MM.1S (cell line): ENCODE measurements around the gene DTL.

ENCODE experiments used
- DNase-seq: peaks from one replicate; pipeline ENCODE4 v3.0.0-alpha.2; 2015
- H2AFZ ChIP-seq: fragments of 300-600 bp; sonication (generic); 2 replicates; pipeline ENCODE4 v1.6.0; 2016; ENCODE audit warnings: antibody characterized with exemption, low read length
- H3F3A ChIP-seq: fragments of 300-600 bp; sonication (generic); 2 replicates; pipeline ENCODE4 v1.6.1; 2016; ENCODE audit warnings: mild to moderate bottlenecking, antibody characterized with exemption, low read length, moderate library complexity, mixed read lengths; ENCODE audit not compliant: insufficient read depth
- H3K27ac ChIP-seq: fragments of 300-600 bp; sonication (generic); 2 replicates; pipeline ENCODE4 v1.5.1; 2016; ENCODE audit warnings: mild to moderate bottlenecking, low read length
- H3K27me3 ChIP-seq: fragments of 300-600 bp; sonication (generic); replicated peaks from 2 replicates; pipeline ENCODE4 v1.6.0; 2016; ENCODE audit warnings: low read length; ENCODE audit not compliant: insufficient read depth
- H3K36me3 ChIP-seq: fragments of 300-600 bp; sonication (generic); replicated peaks from 2 replicates; pipeline ENCODE4 v1.6.1; 2016; ENCODE audit warnings: mild to moderate bottlenecking, low read length, mixed read lengths; ENCODE audit not compliant: insufficient read depth
- H3K4me1 ChIP-seq: fragments of 300-600 bp; sonication (generic); 2 replicates; pipeline ENCODE4 v1.6.1; 2016; ENCODE audit warnings: low read length, mixed read lengths
- H3K4me2 ChIP-seq: fragments of 300-600 bp; sonication (generic); 2 replicates; pipeline ENCODE4 v1.6.0; 2016; ENCODE audit warnings: low read depth, low read length
- H3K4me3 ChIP-seq: fragments of 300-600 bp; sonication (generic); 2 replicates; pipeline ENCODE4 v1.5.1; 2016; ENCODE audit warnings: low read length, mixed read lengths
- H3K79me2 ChIP-seq: fragments of 300-600 bp; sonication (generic); 2 replicates; pipeline ENCODE4 v1.6.1; 2016; ENCODE audit warnings: mixed run types, low read length, mixed read lengths
- H3K9ac ChIP-seq: fragments of 300-600 bp; sonication (generic); 2 replicates; pipeline ENCODE4 v1.6.1; 2016; ENCODE audit warnings: low read length, mixed read lengths
- H3K9me2 ChIP-seq: fragments of 300-600 bp; sonication (generic); replicated peaks from 2 replicates; pipeline ENCODE4 v1.6.1; 2016; ENCODE audit warnings: mild to moderate bottlenecking, low read length, mixed read lengths; ENCODE audit not compliant: insufficient read depth
- H3K9me3 ChIP-seq: fragments of 300-600 bp; sonication (generic); replicated peaks from 2 replicates; pipeline ENCODE4 v1.6.1; 2016; ENCODE audit warnings: mild to moderate bottlenecking, low read length, mixed read lengths; ENCODE audit not compliant: insufficient read depth
- H4K20me1 ChIP-seq: fragments of 300-600 bp; sonication (generic); 2 replicates; pipeline ENCODE4 v1.6.1; 2016; ENCODE audit warnings: mild to moderate bottlenecking, low read length, moderate library complexity, mixed read lengths; ENCODE audit not compliant: insufficient read depth
- EZH2 ChIP-seq: fragments of 300-600 bp; sonication (generic); optimal IDR thresholded peaks from 2 replicates; pipeline ENCODE3; 2017; ENCODE audit warnings: low read depth, mild to moderate bottlenecking, antibody characterized with exemption, low read length, mixed read lengths
- EZH2phosphoT487 ChIP-seq: fragments of 300-600 bp; sonication (generic); IDR thresholded peaks from 2 replicates; pipeline ENCODE4 v1.6.1; 2018; ENCODE audit warnings: antibody characterized with exemption, low read length
- TF ChIP-seq, protein P1 (sequence below): fragments of 300-600 bp; sonication (generic); IDR thresholded peaks from 2 replicates; pipeline ENCODE4 v1.5.1; 2016; ENCODE audit warnings: antibody characterized with exemption, low read length, mixed read lengths

Gene DTL

GRCh38 chr1:212002536-212002935 is 33.0 kb upstream of the DTL start:
- peaks cover 26% of the 10 kb centered on the region; the same call in 1 of the 2 replicates for H3K79me2 ChIP-seq
- no peak overlapping the region for H3K4me2 ChIP-seq
- TF ChIP-seq EZH2phosphoT487 (no peak), EZH2 (no peak)
- TF ChIP-seq, protein P1, sequence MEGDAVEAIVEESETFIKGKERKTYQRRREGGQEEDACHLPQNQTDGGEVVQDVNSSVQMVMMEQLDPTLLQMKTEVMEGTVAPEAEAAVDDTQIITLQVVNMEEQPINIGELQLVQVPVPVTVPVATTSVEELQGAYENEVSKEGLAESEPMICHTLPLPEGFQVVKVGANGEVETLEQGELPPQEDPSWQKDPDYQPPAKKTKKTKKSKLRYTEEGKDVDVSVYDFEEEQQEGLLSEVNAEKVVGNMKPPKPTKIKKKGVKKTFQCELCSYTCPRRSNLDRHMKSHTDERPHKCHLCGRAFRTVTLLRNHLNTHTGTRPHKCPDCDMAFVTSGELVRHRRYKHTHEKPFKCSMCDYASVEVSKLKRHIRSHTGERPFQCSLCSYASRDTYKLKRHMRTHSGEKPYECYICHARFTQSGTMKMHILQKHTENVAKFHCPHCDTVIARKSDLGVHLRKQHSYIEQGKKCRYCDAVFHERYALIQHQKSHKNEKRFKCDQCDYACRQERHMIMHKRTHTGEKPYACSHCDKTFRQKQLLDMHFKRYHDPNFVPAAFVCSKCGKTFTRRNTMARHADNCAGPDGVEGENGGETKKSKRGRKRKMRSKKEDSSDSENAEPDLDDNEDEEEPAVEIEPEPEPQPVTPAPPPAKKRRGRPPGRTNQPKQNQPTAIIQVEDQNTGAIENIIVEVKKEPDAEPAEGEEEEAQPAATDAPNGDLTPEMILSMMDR = no peak
- no peaks in the 10 kb centered on the region for H3K9me3 ChIP-seq
- H4K20me1 ChIP-seq = no peaks in the 10 kb centered on the region; the same call in 1 of the 2 replicates
- H3K4me1 ChIP-seq = no peaks in the 10 kb centered on the region
- H3K27me3 ChIP-seq = no peaks in the 10 kb centered on the region
- no peaks in the 10 kb centered on the region for H3K9me2 ChIP-seq
- H3K36me3 ChIP-seq = peaks cover 4% of the 10 kb centered on the region; the same call in 1 of the 2 replicates
- H3K4me3 ChIP-seq = no peak overlapping the region
- H3F3A ChIP-seq = no peaks in the 10 kb centered on the region
- no peak overlapping the region for H2AFZ ChIP-seq
- H3K9ac ChIP-seq = no peak overlapping the region
- DNase-seq = no peak
- H3K27ac ChIP-seq = no peak overlapping the region

- H3K27me3 ChIP-seq = no peaks in the 10 kb centered on the region
- H3K36me3 ChIP-seq = peaks cover 7% of the 10 kb centered on the region; the same call in 1 of the 2 replicates
- no peak overlapping the region for H3K4me3 ChIP-seq
- peaks cover 18% of the 10 kb centered on the region; the same call in 1 of the 2 replicates for H3K79me2 ChIP-seq
- H3K9me2 ChIP-seq = no peaks in the 10 kb centered on the region
- no peaks in the 10 kb centered on the region for H3K4me1 ChIP-seq
- H3K9ac ChIP-seq = no peak overlapping the region
- no peaks in the 10 kb centered on the region for H3K9me3 ChIP-seq
- DNase-seq = no peak
- no peak overlapping the region for H2AFZ ChIP-seq
- H3F3A ChIP-seq = no peaks in the 10 kb centered on the region
- no peak overlapping the region for H3K27ac ChIP-seq
- H4K20me1 ChIP-seq = no peaks in the 10 kb centered on the region; the same call in 1 of the 2 replicates
- no peak overlapping the region for H3K4me2 ChIP-seq
- TF ChIP-seq, protein P1 = no peak
- TF ChIP-seq EZH2 (no peak), EZH2phosphoT487 (no peak)
These were observed 30.5 kb upstream of the DTL start for GRCh38 chr1:212004895-212005608.

DNA sequence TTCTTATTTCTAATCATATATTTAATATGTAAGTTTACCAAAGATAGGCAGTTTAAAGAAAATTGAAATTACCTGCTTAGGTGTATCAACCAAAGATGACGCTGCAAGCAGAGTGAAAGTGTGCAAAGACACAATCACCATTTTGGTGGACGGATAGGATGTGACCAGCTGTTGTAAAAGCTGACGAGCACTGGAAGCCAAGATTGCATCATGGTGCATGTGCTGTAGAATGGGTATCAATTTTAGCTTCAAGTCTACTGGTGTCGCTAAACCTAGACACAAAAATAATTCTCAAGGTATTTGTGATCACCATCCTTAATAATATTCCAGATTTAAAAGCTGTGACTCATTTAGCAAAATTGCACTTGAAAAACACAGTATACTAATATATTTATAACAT is 28.4 kb upstream of the DTL start:
- no peak overlapping the region for H2AFZ ChIP-seq
- no peak overlapping the region for H3K9ac ChIP-seq
- H3K4me1 ChIP-seq = no peaks in the 10 kb centered on the region
- H4K20me1 ChIP-seq = no peaks in the 10 kb centered on the region; the same call in 1 of the 2 replicates
- H3K79me2 ChIP-seq = peaks cover 10% of the 10 kb centered on the region; the same call in 1 of the 2 replicates
- H3K36me3 ChIP-seq = peaks cover 7% of the 10 kb centered on the region; the same call in 1 of the 2 replicates
- no peak overlapping the region for H3K4me3 ChIP-seq
- H3K9me3 ChIP-seq = no peaks in the 10 kb centered on the region
- TF ChIP-seq EZH2 (no peak), EZH2phosphoT487 (no peak)
- TF ChIP-seq, protein P1 = no peak
- no peak overlapping the region for H3K4me2 ChIP-seq
- H3K27me3 ChIP-seq = no peaks in the 10 kb centered on the region
- no peak for DNase-seq
- H3K9me2 ChIP-seq = no peaks in the 10 kb centered on the region
- no peak overlapping the region for H3K27ac ChIP-seq
- H3F3A ChIP-seq = peaks cover under 1% of the 10 kb centered on the region; the same call in 1 of the 2 replicates
